ENCODE results near the gene AMBP.

Gene AMBP

GRCh38 chr9:114078021-114078780 is at the start of gene AMBP:
AMBP (minus strand) TSS chr9:114078300; CDS start chr9:114078209, 91 bp downstream.
- Histone ChIP-seq H2AFZ (ENCODE audit: low read length) (no peak within 1 kb of the TSS), H3K27me3 (replicated peaks; ENCODE audit: insufficient read depth, low read length) (no peaks in the 10 kb centered on the region), H4K20me1 (ENCODE audit: insufficient read depth, low read length) (no peaks in the 10 kb centered on the region), H3K9ac (ENCODE audit: low read length) (no peak within 1 kb of the TSS), H3F3A (ENCODE audit: insufficient read depth, low read length) (no peaks in the 10 kb centered on the region), H3K36me3 (replicated peaks; ENCODE audit: insufficient read depth, low read length) (no peaks in the 10 kb centered on the region), H3K4me3 (ENCODE audit: low read length) (no peak within 1 kb of the TSS), H3K9me3 (replicated peaks; ENCODE audit: insufficient read depth, low read length) (no peaks in the 10 kb centered on the region), H3K4me2 (ENCODE audit: low read depth, low read length) (no peak within 1 kb of the TSS), H3K4me1 (ENCODE audit: low read length) (no peaks in the 10 kb centered on the region), H3K9me2 (replicated peaks; ENCODE audit: insufficient read depth, low read length) (no peaks in the 10 kb centered on the region), H3K79me2 (ENCODE audit: low read length) (no peaks in the 10 kb centered on the region), H3K27ac (ENCODE audit: low read length) (no peak within 1 kb of the TSS)
- no peak for DNase-seq
- no peak for TF ChIP-seq EZH2 (optimal IDR thresholded peaks at IDR 0.05; ENCODE audit: low read depth, low read length)
- TF ChIP-seq EZH2phosphoT487 (IDR thresholded peaks at IDR 0.05; ENCODE audit: low read length) = no peak
- TF ChIP-seq CTCF (IDR thresholded peaks at IDR 0.05; ENCODE audit: low read length) = no peak

GRCh38 chr9:114126247-114127060 is 48.4 kb upstream of the AMBP start:
- Histone ChIP-seq H3K4me1 (ENCODE audit: low read length) (no peaks in the 10 kb centered on the region), H3K9ac (ENCODE audit: low read length) (no peak overlapping the region), H3K27me3 (replicated peaks; ENCODE audit: insufficient read depth, low read length) (no peaks in the 10 kb centered on the region), H3F3A (ENCODE audit: insufficient read depth, low read length) (no peaks in the 10 kb centered on the region), H2AFZ (ENCODE audit: low read length) (no peak overlapping the region), H3K4me3 (ENCODE audit: low read length) (no peak overlapping the region), H3K4me2 (ENCODE audit: low read depth, low read length) (no peak overlapping the region), H3K36me3 (replicated peaks; ENCODE audit: insufficient read depth, low read length) (no peaks in the 10 kb centered on the region), H3K9me2 (replicated peaks; ENCODE audit: insufficient read depth, low read length) (no peaks in the 10 kb centered on the region), H3K9me3 (replicated peaks; ENCODE audit: insufficient read depth, low read length) (no peaks in the 10 kb centered on the region), H4K20me1 (ENCODE audit: insufficient read depth, low read length) (no peaks in the 10 kb centered on the region), H3K79me2 (ENCODE audit: low read length) (no peaks in the 10 kb centered on the region), H3K27ac (ENCODE audit: low read length) (no peak overlapping the region)
- TF ChIP-seq EZH2 (optimal IDR thresholded peaks at IDR 0.05; ENCODE audit: low read depth, low read length) (no peak), EZH2phosphoT487 (IDR thresholded peaks at IDR 0.05; ENCODE audit: low read length) (no peak), CTCF (IDR thresholded peaks at IDR 0.05; ENCODE audit: low read length) (no peak)
- DNase-seq = no peak

- Histone ChIP-seq H3K79me2 (ENCODE audit: low read length) (no peaks in the 10 kb centered on the region), H3K9me2 (replicated peaks; ENCODE audit: insufficient read depth, low read length) (no peaks in the 10 kb centered on the region), H3K4me2 (ENCODE audit: low read depth, low read length) (no peak overlapping the region), H3K4me3 (ENCODE audit: low read length) (no peak overlapping the region), H3K9me3 (replicated peaks; ENCODE audit: insufficient read depth, low read length) (no peaks in the 10 kb centered on the region), H4K20me1 (ENCODE audit: insufficient read depth, low read length) (no peaks in the 10 kb centered on the region), H3F3A (ENCODE audit: insufficient read depth, low read length) (no peaks in the 10 kb centered on the region), H2AFZ (ENCODE audit: low read length) (no peak overlapping the region), H3K36me3 (replicated peaks; ENCODE audit: insufficient read depth, low read length) (no peaks in the 10 kb centered on the region), H3K9ac (ENCODE audit: low read length) (no peak overlapping the region), H3K27ac (ENCODE audit: low read length) (no peak overlapping the region), H3K27me3 (replicated peaks; ENCODE audit: insufficient read depth, low read length) (no peaks in the 10 kb centered on the region), H3K4me1 (ENCODE audit: low read length) (no peaks in the 10 kb centered on the region)
- no peak for DNase-seq
- TF ChIP-seq CTCF (IDR thresholded peaks at IDR 0.05; ENCODE audit: low read length) = no peak
- TF ChIP-seq EZH2 (optimal IDR thresholded peaks at IDR 0.05; ENCODE audit: low read depth, low read length) = no peak
- no peak for TF ChIP-seq EZH2phosphoT487 (IDR thresholded peaks at IDR 0.05; ENCODE audit: low read length)
Observed at GRCh38 chr9:114125476-114126013, 47.4 kb upstream of the AMBP start.

Data from MM.1S (cell line).